GM18868 (cell line): ENCODE results near the gene MAMLD1.

Experiments used
- ATAC-seq: cut with Tn5 transposase; IDR thresholded peaks from one replicate; pipeline ENCODE4 v1.9.1; 2021; ENCODE audit warnings: mild to moderate bottlenecking, moderate library complexity; ENCODE audit not compliant: unreplicated experiment

MAMLD1 gene

DNA sequence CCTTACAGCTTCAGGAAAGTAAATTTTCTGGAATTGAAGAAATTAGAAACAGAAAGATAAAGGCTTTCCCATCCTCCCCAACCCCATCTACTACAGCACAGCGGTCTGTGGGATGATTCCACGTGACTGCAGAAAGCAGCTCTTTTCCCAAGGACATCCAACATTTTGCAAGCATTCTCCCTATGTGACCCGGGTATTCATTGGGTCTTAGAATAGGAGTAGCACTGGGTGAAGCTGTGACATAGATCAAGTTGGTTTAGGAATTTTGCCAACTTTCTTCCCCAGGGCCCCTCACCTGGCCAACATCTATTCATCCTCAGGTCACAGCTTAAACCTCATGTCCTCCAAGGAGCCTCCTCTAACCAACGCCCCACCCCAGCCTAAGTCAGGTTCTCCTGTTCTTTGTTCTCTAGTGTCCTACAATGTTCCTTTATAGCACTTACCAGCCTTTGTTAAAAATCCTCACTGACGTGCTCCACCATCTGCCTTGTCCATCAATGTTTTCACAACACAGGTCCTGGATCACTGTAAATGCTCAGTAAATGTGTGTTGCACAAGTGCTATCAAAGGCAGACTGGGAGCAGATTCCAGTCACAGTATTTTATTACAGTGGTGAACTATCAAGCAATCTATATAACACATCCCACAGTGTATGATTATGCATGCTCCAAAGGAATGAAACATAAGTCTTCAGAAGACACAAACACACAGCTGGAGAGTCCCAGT lies 124.4 kb downstream of the MAMLD1 start:
- ATAC-seq = no peak

DNA sequence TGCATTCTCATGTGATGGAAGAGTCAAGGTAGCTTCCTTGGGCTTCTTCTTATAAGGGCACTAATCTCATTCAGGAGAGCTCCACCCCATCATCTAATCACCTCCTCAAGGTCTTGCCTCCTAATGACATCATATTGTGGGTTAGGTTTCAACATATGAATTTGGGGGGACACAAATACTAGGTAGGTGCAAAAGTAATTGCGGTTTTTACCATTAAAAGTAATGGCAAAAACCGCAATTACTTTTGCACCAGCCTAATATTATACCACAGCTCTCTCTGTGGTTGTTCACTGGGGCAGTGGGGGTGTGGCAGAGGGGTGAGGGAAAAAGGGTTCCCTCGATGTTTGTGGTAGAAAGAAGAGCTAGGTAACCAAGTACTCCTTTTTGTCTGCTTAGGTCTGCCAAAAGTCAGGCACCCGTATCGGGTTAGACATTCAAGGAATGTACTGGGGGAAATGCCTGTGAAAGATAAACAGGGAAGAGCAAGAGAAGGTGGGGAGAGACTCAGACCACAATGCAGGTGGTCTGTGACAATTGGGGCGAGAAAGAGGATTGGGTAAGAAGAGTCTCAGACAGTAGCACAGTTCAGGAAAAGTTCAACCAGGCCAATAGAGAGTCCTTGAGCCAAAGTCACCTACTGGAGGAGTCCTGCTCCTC lies 126.4 kb downstream of the MAMLD1 start:
- ATAC-seq = no peak

DNA sequence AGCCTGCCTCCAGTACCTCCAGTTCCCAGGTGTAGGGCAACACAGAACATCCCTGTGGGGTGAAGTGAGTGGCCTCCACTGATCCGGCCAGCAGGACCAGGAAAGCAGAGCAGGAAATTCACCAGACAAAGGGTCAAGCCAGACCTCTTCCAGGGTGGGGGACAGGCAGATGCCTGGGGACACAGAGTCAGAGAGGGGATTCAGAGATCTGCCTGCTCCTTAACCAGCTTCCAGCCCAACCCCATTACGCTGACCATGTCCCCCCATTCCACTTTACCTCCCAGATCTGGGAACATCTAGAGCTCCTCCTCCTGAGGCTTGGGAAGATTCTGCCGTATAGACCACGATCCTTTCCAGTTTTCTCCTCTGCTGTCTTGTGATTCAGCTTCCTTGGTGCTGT lies 132.4 kb downstream of the MAMLD1 start:
- ATAC-seq = no peak

DNA sequence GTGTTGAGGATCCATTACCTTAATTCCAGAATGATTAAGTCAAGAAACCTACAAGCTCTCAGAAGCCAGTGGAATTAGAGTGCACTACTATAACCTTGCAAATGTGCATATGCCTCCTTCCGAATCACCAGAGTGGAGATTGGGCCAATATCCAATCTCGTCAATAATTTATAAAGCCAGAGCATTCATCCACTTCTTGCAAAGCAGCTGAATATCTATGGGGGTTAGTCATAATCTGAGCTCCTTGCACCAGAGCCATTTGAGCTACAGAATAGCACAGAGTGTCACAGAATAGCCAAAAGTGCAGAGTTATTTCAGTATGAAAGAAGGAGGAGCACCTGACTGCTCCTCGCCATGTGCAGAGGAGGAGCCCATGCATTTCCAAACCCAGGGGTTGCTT lies 136.1 kb downstream of the MAMLD1 start:
- ATAC-seq = no peak

DNA sequence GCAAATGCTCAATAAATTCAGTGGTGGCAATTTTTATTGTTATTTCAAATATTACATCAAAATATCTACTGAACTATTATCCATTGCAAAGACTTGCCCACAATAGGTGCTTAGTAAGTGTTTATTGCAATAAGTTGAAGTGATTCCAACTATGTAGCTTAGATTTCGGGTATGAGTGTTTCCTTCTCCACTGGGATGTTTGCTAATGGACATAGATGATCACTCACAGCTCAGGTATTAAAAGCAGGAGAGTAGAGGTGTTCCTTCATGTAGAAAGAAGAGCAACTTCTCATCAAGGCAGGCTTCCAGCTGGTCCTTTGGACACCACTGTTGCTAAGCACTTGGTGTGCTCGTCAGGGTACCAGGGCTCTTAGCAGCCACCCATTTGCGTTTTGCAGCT lies 139.0 kb downstream of the MAMLD1 start:
- no peak for ATAC-seq

DNA sequence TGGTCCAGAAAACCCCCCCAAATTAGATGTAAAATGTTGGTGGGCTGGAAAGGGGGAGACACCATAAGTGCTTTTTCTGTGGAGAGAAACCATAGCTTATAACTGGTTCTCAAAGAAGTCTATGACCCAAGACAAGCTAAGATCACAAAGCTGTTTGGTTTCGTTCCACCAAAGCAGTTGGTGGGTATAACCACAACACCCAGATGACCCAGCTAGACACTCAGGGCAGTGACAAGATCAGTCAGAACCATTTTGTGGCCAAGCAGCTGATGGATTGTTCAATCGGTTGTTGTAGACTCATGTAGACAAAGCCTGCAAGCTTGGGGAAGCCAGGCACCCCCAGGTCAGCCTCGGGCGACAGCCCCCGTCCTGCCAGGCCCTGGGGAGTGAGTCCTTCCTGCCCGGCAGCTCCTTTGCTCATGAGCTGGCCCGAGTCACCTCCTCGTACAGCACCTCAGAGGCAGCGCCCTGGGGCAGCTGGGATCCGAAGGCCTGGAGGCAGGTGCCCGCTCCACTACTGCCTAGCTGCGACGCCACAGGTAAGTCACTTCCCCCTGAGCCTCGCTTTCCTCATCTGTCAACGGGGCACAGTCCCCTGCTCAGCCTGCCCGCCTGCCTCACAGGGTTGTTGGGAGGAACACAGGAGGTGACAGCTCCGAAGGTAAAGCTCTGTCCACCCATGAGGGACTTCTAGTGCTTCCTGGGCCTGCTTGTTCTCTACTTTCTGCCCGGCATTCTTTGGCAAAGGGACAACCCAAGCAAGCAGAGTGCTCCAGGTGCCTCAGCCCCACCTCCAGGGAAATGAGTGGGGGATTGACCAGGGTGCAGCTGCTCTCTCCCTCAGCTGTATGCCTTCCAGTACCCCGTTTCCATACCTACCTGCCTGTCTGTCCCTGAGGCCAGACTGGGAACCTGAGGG lies 140.1 kb downstream of the MAMLD1 start:
- no peak for ATAC-seq

DNA sequence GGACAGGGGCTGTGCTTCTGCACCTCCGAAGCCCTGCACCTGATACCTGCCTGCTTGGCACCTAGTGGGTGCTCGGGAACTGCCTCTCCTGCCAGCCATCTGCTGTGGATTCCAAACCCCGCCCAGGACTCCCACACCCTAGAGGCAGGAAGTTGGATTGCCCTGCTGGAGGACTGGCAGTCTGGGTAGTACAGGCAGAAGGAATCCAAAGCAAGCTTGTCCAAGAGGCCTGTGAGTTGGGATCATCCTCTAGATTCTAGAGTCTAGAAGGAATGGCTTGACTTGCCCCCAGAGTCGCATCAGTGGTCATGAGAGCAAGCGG lies 140.7 kb downstream of the MAMLD1 start:
- ATAC-seq = no peak

DNA sequence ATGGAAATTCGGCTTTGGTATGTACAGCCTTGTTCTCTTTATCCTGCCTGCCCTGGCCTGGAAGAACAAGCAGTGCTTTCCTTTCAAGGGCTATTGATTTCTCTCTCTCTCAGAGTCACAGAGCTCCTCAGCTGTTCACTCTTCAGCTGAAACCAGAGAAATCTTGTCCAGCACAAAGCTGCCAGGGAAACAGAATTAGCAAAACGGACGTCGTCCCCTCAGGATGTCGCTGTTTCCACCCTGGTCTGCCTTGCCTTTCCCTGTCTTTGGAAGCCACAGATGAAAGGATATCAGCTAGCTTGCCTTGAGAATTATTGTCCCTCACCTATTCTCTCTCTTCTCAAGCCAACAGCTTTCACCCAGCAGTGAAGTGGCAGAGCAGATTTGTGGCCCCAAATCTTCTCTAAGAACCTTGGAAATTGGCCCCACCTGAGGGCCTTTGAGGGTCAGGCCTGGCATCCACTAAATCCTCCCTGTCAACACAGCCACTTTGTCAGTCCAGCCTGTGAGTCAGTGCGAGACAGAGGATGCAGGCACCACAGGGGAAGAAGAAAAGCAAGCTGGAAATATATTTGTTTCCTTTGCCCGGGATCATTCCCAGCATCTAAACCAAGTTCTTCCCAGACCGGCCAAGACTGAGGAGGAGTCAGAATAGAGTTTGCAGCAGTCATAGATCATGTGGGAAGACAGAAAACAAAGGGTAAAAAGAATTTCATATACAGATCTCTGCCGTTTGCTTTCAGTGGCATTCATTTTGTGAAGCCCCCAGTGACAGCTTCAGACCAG lies 141.5 kb downstream of the MAMLD1 start:
- ATAC-seq = no peak

DNA sequence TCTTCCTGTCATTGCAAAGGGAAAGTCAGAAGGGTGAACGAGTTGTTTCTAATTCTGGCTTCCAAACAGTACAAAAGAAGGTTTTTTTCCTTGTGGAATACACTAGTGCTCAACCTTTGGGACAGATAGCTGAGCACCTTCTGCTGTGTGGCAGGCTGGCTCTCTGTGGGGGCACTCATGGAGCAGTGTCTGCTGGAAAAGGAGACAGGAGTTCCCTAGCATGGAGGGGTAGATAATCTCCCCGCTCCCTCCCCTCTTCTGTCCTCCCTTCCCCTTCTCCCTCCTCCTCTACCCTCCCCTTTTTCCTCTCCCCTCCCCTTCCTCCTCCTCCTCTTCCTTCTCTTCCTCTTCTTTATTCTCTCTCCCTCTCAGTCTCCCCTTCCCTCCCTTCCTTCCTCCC lies 142.9 kb downstream of the MAMLD1 start:
- ATAC-seq = no peak

DNA sequence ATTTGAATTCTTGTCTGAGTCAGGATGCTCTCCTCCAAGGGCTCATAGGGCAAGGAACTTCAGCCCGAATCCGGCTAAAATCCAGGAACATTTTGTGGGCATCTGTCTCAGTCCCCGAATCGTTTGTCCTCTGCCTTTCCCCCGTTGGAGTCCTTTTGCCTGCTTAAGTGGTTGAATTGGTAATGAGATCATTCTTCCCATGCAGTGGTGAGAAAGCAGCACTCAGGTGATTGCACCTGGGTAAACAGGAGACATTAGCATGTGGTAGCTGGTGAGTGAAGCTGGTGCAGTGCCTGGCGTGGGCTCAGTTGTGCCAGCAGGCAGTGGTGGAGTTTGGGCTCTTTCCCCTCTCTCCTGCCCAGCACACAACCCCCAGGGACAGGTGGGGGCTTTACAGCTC lies 143.4 kb downstream of the MAMLD1 start:
- ATAC-seq = no peak

DNA sequence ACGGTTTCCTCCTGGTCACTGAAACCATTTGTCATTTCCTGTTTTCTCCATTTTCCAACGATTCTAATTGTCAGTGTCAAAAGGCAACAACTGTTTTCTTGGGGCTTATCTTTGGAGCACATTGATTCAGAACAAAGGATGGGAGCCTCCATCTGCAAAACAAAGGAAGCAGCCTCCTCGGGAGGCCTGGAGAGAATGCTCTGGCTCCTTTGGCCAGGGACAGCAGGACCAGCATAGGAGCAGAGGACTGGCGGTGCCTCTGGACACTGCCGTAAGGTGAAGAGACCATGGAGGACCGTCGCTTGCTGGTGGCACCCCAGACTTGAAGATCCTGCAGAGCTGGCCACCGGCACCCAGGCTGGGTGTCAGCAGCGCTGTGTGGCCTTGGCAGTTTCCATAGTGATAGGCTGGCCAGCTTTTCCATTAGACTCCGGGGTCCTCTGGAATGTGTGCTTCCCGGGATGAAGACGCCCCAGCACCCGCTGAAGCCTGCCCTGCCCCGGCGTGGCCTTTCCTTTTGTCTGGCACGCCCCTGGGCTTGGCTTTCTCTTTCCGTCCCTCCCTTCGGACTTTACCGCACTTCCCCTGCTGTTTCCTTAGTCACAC lies 144.2 kb downstream of the MAMLD1 start:
- ATAC-seq = no peak

DNA sequence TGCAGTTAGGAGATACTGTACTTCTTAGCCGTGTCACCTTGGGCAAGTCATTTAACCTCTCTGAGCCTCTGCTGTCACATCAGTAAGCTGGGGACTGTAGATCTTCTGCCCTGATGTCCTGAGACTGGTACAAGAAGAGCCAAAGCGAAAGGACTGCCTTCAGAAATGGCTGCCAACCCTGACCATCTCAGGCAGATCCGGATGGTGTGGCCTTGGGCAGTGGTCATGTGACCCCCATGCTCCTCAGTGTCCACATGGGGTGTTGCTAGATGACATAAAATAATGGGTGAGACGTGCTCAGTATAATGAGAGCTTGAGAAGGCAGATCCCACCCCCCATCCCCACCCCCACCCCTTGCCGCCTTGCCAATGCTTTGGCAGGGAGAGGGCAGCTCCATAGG lies 144.9 kb downstream of the MAMLD1 start:
- ATAC-seq = no peak

DNA sequence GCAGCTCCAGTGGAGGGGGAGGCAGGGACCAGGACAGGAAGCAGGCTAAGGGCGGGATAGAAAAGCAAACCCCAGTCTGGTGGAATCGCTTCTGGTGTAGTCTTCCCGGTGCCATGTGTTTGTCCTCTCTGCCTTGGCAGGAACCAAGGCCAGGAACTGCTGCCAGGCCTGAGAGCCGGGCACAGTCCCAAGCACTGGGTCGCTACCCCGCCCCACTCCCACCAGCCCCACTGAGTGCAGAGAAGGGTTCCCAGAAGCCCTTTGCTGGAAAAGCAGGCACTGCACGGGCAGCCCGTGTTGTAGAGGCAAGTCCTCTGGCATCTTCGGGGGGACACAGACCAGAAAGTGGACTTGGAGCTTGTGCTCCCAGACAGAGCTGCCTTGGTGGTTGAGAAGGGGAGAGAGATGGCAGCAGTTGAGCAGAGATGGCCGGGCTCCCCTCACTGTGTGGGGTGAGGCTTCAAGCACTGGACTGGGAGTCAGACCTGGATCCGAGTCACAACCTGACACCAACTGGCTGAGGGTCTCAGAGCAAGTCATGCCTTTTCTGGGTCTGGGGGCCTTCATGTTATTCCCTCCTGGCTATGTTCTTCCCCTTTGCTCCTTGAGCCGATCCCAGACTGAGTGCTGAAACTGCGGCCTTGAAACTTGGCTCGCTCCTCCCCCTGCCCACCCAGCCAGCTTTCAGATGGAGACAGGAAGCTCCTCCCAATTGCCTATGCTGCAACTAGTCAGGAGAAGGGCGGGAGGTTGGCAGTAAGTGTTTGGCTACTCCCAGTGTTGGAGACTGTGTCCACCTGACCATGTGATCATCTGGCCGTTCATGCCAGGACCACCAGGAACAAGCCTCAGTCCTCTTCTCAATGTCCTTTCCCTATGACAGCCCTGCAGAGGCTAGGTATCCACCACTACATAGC lies 145.6 kb downstream of the MAMLD1 start:
- no peak for ATAC-seq

DNA sequence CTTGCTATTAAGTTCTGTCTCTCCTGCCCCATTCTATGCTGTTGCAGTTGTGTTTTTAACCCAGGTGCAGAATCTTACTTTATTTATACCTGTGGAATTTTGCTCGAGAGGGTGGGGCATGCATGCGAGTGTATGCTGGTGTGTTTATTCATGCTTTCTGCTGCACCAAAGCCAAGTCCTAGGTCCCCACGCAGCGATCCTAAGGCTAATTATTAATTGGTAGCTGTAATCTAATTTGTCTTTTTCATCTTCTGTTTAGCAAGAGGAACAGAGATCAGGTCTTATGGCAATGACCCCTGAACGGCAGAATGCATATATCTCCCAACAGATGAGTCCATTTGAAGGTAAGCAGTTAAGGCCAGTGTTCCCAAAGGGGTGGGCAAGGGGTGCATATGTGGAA lies 146.6 kb downstream of the MAMLD1 start:
- ATAC-seq = no peak

DNA sequence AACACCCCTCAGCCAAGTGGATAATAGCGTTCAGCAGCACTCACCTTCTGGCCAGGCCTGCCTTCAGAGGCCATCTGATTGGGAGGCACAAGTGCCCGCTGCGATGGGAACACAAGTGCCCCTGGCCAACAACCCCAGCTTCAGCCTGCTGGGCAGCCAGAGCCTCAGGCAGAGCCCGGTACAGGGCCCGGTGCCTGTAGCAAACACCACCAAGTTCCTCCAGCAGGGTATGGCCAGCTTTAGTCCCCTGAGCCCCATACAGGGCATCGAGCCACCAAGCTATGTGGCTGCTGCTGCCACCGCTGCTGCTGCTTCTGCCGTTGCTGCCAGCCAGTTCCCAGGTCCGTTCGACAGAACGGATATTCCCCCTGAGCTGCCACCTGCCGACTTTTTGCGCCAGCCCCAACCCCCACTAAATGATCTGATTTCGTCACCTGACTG lies 149.4 kb downstream of the MAMLD1 start:
- ATAC-seq = no peak

DNA sequence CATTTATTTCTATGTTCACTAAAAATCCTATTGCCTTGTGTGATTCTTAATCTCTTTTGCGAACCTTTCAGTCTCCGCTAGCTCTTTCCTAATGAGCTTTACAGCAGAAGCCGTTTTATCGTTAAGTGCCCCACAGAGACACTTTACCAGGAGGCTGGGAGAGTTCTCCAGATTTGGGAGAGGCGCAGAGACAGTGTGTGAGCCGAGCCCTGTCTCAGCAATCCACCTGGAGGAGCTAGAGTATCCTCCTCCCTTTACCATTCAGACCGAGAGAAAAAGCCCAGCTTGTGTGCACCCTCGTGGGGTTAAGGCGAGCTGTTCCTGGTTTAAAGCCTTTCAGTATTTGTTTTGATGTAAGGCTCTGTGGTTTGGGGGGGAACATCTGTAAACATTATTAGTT lies 150.4 kb downstream of the MAMLD1 start:
- ATAC-seq = no peak

DNA sequence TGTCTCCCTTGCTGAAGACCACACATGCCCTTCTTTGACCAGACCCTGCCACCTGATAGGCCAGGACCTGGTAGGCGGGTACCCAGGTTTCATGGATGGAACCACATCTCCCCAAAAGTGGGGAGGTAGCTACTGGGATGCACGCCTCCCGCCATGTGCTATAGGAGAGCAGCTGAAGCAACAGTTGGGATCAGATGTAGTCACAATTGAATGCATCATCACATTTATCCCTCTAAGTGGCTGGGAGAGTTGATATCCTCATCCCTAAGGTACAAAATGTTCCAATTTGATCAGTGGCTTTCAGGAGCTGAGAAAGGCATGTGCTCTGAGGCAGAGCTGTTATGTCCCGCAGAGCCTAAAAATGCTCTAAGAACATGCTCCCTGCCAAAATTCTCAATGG lies 151.3 kb downstream of the MAMLD1 start:
- no peak for ATAC-seq

DNA sequence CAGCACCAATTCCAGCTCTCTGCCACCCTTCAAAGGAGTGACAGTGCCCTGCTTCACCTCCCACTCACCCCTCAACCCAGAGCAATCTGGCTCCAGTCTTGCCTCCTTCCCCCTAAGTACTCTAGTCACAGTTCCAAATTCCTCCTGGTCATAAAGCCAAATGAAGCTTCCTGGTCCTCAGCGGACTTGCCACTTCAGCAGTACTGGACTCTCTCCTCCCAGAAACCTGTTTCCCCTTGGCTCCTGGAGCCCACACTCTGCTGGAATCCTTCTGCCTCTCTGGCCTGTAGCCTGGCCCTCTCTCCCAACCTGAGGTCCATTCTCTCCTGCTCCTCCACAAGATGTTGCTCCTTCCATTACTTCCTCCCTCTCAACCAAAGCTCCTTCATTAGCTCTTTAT lies 152.7 kb downstream of the MAMLD1 start:
- no peak for ATAC-seq

DNA sequence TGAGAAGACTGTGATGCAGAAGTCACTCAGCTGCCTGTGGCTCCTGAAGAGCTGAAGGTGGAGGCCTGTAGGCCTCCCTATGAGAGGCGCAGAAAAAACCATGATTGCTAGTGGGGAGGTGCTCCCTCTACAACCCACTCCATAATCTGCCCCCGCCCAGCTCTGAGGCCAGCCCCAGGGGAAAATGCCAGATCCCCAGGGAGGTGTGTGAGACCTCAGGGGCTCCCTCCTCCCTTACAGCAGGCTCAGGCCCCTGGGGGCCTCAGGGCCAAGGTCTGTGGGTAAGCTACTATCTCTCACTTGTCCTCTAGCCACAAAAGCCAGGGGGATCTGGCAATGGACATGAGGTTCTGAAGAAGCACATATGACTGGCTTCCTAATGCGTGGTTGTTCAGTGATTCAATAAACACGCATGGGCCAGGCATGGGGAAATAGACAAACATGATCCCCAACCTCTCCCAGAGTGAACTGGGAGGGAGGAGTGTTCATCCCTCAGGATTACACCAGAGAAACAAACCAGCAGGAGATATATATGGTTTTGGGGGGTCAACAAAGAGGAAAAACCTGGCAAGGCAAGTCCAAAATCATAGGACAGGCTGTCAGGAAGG lies 154.3 kb downstream of the MAMLD1 start:
- no peak for ATAC-seq
